Testis (tissue), 3 donors: ENCODE results near the gene RFX1. TPM values are rescaled to one million over a fixed set of nuclear protein-coding genes. Genes with fewer than 3 reads are reported as not detected.
A peak's percentile ranks its signal among the peaks of the same experiment; 100 is the strongest.
"Not testable (repeated sequence)": the region's sequence is repeated elsewhere in the genome, so short reads cannot be mapped to it uniquely, and the experiment has no call there.

Experiments
- DNase-seq: peaks from one replicate; pipeline ENCODE4 v3.0.0-alpha.2; 2019
- H3K27ac ChIP-seq, 2 donors: fragments of 200-600 bp; sonication (generic); one replicate each; pipeline ENCODE4 v1.5.1; 2019
- H3K27me3 ChIP-seq: fragments of 200-600 bp; sonication (generic); one replicate; pipeline ENCODE4 v1.5.1; 2019
- H3K36me3 ChIP-seq: fragments of 200-600 bp; sonication (generic); one replicate; pipeline ENCODE4 v1.5.1; 2017; ENCODE audit warnings: low read depth; ENCODE audit errors: missing control alignments
- H3K4me1 ChIP-seq: fragments of 200-600 bp; sonication (generic); one replicate; pipeline ENCODE4 v1.5.1; 2019
- H3K4me3 ChIP-seq, 2 donors: fragments of 200-600 bp; sonication (generic); one replicate each; pipeline ENCODE4 v1.5.1; 2017 to 2019
- H3K9me3 ChIP-seq: fragments of 200-600 bp; sonication (generic); one replicate; pipeline ENCODE4 v1.5.1; 2017
- CTCF ChIP-seq, 3 experiments: fragments of 450-650 bp in 2 of 3; fragments of 200-600 bp in 1 of 3; sonication (generic) in 1 of 3; IDR thresholded peaks; one replicate each; pipeline ENCODE4 v1.5.1; 2016 to 2019; ENCODE audit warnings: antibody characterized with exemption in 3 of 3, mild to moderate bottlenecking in 2 of 3, moderate library complexity in 1 of 3
- POLR2A ChIP-seq: fragments of 450-650 bp; IDR thresholded peaks from one replicate; pipeline ENCODE4 v1.6.1; 2017; ENCODE audit warnings: antibody characterized with exemption, mild to moderate bottlenecking, moderate library complexity
- WGBS, 2 donors: methylation state at CpG; one replicate each; pipeline ENCODE4 v1.1.5; 2018; 5-methylcytosine and 5-hydroxymethylcytosine counted together
- intact Hi-C: fragments of 100-400 bp; cut with DNase I; formaldehyde crosslinking; loops from one replicate; pipeline ENCODE4 v1.15.1; 2023; ENCODE audit warnings: low total_unique reads
- polyA plus RNA-seq: library from polyadenylated mRNA; stranded (reverse); fragments of 350-450 nt; fragmentation: Illumina TruSeq; extraction: RNeasy Lipid Tissue Mini Kit (QIAGEN cat#74804); gene quantifications from one replicate; pipeline ENCODE4 v1.2.3, GENCODE V29; 2014; ENCODE audit warnings: low read depth, low replicate concordance; ENCODE audit not compliant: insufficient read depth
- total RNA-seq, 2 donors: library from RNA; depleted of rRNA; stranded (reverse); fragments of >200 nt; gene quantifications; one replicate each; pipeline ENCODE4 v1.2.3, GENCODE V29; 2016

Gene RFX1
- total and polyA plus RNA-seq, 3 donors from 2014 or later, result 18.3 to 40.9 (median 24.2) TPM

GRCh38 chr19:13976446-13976845, 29.7 kb downstream of the RFX1 start:
- no peak overlapping the region for H3K4me3 ChIP-seq
- intact Hi-C loops, result no loop called here
- no peak overlapping the region for H3K27ac ChIP-seq
- H3K4me1 ChIP-seq, result peaks cover 5% of the 10 kb centered on the region
- H3K9me3 ChIP-seq, result no peaks in the 10 kb centered on the region
- 90 to 92% methylated on average over 12 of the region's 12 CpGs for WGBS, 2 donors
- no peaks in the 10 kb centered on the region for H3K27me3 ChIP-seq
- no peak for TF ChIP-seq POLR2A
- no peaks in the 10 kb centered on the region for H3K36me3 ChIP-seq
- DNase-seq, result no peak

- DNase-seq, result no peak
- H3K27me3 ChIP-seq, result no peaks in the 10 kb centered on the region
- TF ChIP-seq POLR2A (no peak), CTCF (IDR thresholded peaks at IDR 0.05) (no peak)
- no peaks in the 10 kb centered on the region for H3K36me3 ChIP-seq
- H3K9me3 ChIP-seq, result no peaks in the 10 kb centered on the region
- H3K27ac ChIP-seq, result no peak overlapping the region
- intact Hi-C loops, result no loop called here
- 73 to 76% methylated on average over 11 of the region's 11 CpGs for WGBS, 2 donors
- no peak overlapping the region for H3K4me3 ChIP-seq
- peaks cover 5% of the 10 kb centered on the region for H3K4me1 ChIP-seq
Measured at GRCh38 chr19:13975870-13976269, 30.2 kb downstream of the RFX1 start.

GRCh38 chr19:13974073-13974472, 32.0 kb downstream of the RFX1 start:
- Histone ChIP-seq H3K27ac (no peak overlapping the region), H3K4me3 (no peak overlapping the region), H3K4me1 (peaks cover 5% of the 10 kb centered on the region), H3K36me3 (no peaks in the 10 kb centered on the region), H3K27me3 (no peaks in the 10 kb centered on the region), H3K9me3 (no peaks in the 10 kb centered on the region)
- TF ChIP-seq CTCF (IDR thresholded peaks at IDR 0.05), result no peak
- TF ChIP-seq POLR2A, result no peak
- intact Hi-C loops, result no loop called here
- DNase-seq, result peak; percentile 31
- 72% methylated on average over 12 of the region's 12 CpGs for WGBS, 2 donors

- H3K9me3 ChIP-seq, H3K4me1 ChIP-seq, intact Hi-C loops, H3K36me3 ChIP-seq, H3K4me3 ChIP-seq, H3K27ac ChIP-seq, DNase-seq, H3K27me3 ChIP-seq: not testable (repeated sequence)
- 92 to 98% methylated on average over 3 of the region's 3 CpGs for WGBS, 2 donors
Measured at GRCh38 chr19:13973479-13973878, 32.6 kb downstream of the RFX1 start.

GRCh38 chr19:13972368-13973155, 33.6 kb downstream of the RFX1 start:
- 90 to 95% methylated on average over 23 to 37 of the region's 37 CpGs for WGBS, 2 donors
- DNase-seq, result no peak
- H3K27me3 ChIP-seq, result no peaks in the 10 kb centered on the region
- no peak overlapping the region for H3K27ac ChIP-seq
- H3K4me3 ChIP-seq, result no peak overlapping the region
- H3K36me3 ChIP-seq, result no peaks in the 10 kb centered on the region
- H3K9me3 ChIP-seq, result no peaks in the 10 kb centered on the region
- no peak for TF ChIP-seq POLR2A
- no peak for TF ChIP-seq CTCF (IDR thresholded peaks at IDR 0.05)
- no peaks in the 10 kb centered on the region for H3K4me1 ChIP-seq
- intact Hi-C loops, result no loop called here

- DNase-seq, result not testable (repeated sequence)
Measured at GRCh38 chr19:13971868-13972267, 34.3 kb downstream of the RFX1 start.

More at GRCh38 chr19:13971868-13972267, 34.3 kb downstream of the RFX1 start:
- H3K27me3 ChIP-seq, H3K27ac ChIP-seq, H3K4me3 ChIP-seq, H3K9me3 ChIP-seq, H3K4me1 ChIP-seq, H3K36me3 ChIP-seq, intact Hi-C loops: not testable (repeated sequence)
- 90 to 93% methylated on average over 15 of the region's 15 CpGs for WGBS, 2 donors
